Activated T-cell treated with anti-CD3 and anti-CD28 coated beads for 24 hours (primary cell): Measurements from ENCODE around the gene KIAA0408.

ENCODE experiments used
- DNase-seq: peaks from one replicate; pipeline ENCODE4 v3.0.0-alpha.2; 2020; ENCODE audit warnings: low read depth

Gene KIAA0408

GRCh38 chr6:127459231-127459641 is at the start of gene KIAA0408:
Gene KIAA0408, minus strand, starts transcription at chr6:127459389. Its CDS starts 5,408 bp downstream, at chr6:127453981.
- DNase-seq: no peak

- DNase-seq: no peak
These were observed 47.7 kb upstream of the KIAA0408 start for GRCh38 chr6:127506894-127507293.

- no peak for DNase-seq
These were observed 43.8 kb upstream of the KIAA0408 start for GRCh38 chr6:127503022-127503421.

- no peak for DNase-seq
These were observed 38.2 kb upstream of the KIAA0408 start for GRCh38 chr6:127497410-127497809.

- DNase-seq: no peak
These were observed 37.3 kb upstream of the KIAA0408 start for GRCh38 chr6:127496471-127496870.

GRCh38 chr6:127494240-127494767 is 35.1 kb upstream of the KIAA0408 start:
- no peak for DNase-seq

GRCh38 chr6:127489248-127489647 is 30.1 kb upstream of the KIAA0408 start:
- DNase-seq: no peak

- DNase-seq: no peak
These were observed 27.7 kb upstream of the KIAA0408 start for GRCh38 chr6:127486934-127487333.

- no peak for DNase-seq
These were observed 25.1 kb upstream of the KIAA0408 start for GRCh38 chr6:127484212-127484863.

GRCh38 chr6:127483399-127484055 is 24.3 kb upstream of the KIAA0408 start:
- DNase-seq: no peak

- DNase-seq: no peak
These were observed 23.1 kb upstream of the KIAA0408 start for GRCh38 chr6:127482325-127482724.

- no peak for DNase-seq
These were observed 22.4 kb upstream of the KIAA0408 start for GRCh38 chr6:127481628-127482027.

GRCh38 chr6:127481111-127481510 is 21.9 kb upstream of the KIAA0408 start:
- no peak for DNase-seq

GRCh38 chr6:127477658-127478057 is 18.5 kb upstream of the KIAA0408 start:
- no peak for DNase-seq

GRCh38 chr6:127475823-127476176 is 16.6 kb upstream of the KIAA0408 start:
- no peak for DNase-seq

- DNase-seq: no peak
These were observed 16.1 kb upstream of the KIAA0408 start for GRCh38 chr6:127475135-127475822.

- DNase-seq: no peak
These were observed 12.4 kb upstream of the KIAA0408 start for GRCh38 chr6:127471379-127472255.

- DNase-seq: no peak
These were observed 9.7 kb upstream of the KIAA0408 start for GRCh38 chr6:127468936-127469335.

GRCh38 chr6:127466416-127466815 is 7.2 kb upstream of the KIAA0408 start:
- DNase-seq: no peak

- DNase-seq: peak; percentile 54
These were observed 5.8 kb upstream of the KIAA0408 start for GRCh38 chr6:127464881-127465459.

GRCh38 chr6:127464161-127464880 is 5.1 kb upstream of the KIAA0408 start:
- no peak for DNase-seq
